Kidney epithelial cell (primary cell): ENCODE data around the gene SH3BP5L. TPM values are rescaled to one million over a fixed set of nuclear protein-coding genes. Genes with fewer than 3 reads are reported as not detected.

Source experiments
- DNase-seq: peaks from one replicate; pipeline ENCODE4 v3.0.0-alpha.2; 2010; ENCODE audit warnings: low read depth
- H3K27me3 ChIP-seq: 2 replicates; pipeline ENCODE4 v1.6.0; 2011; ENCODE audit warnings: low read length; ENCODE audit not compliant: control insufficient read depth, insufficient read depth
- H3K36me3 ChIP-seq: 2 replicates; pipeline ENCODE4 v1.5.1; 2011; ENCODE audit warnings: low read length; ENCODE audit not compliant: control insufficient read depth, insufficient read depth
- H3K4me3 ChIP-seq: 2 replicates; pipeline ENCODE4 v1.5.1; 2011; ENCODE audit warnings: low read depth, mild to moderate bottlenecking, control low read depth, low read length
- CTCF ChIP-seq: IDR thresholded peaks from 2 replicates; pipeline ENCODE4 v1.5.1; 2011; ENCODE audit warnings: mild to moderate bottlenecking, moderate library complexity, low read length, control low read depth, inconsistent platforms; ENCODE audit not compliant: insufficient read depth, poor library complexity, severe bottlenecking
- total RNA-seq: library from RNA; depleted of rRNA; stranded (reverse); fragments of >200 nt; gene quantifications from 2 replicates; pipeline ENCODE4 v1.2.3, GENCODE V29; 2015

Gene SH3BP5L
- total RNA-seq, 1 donor from 2014 or later, result 36.1 TPM

DNA sequence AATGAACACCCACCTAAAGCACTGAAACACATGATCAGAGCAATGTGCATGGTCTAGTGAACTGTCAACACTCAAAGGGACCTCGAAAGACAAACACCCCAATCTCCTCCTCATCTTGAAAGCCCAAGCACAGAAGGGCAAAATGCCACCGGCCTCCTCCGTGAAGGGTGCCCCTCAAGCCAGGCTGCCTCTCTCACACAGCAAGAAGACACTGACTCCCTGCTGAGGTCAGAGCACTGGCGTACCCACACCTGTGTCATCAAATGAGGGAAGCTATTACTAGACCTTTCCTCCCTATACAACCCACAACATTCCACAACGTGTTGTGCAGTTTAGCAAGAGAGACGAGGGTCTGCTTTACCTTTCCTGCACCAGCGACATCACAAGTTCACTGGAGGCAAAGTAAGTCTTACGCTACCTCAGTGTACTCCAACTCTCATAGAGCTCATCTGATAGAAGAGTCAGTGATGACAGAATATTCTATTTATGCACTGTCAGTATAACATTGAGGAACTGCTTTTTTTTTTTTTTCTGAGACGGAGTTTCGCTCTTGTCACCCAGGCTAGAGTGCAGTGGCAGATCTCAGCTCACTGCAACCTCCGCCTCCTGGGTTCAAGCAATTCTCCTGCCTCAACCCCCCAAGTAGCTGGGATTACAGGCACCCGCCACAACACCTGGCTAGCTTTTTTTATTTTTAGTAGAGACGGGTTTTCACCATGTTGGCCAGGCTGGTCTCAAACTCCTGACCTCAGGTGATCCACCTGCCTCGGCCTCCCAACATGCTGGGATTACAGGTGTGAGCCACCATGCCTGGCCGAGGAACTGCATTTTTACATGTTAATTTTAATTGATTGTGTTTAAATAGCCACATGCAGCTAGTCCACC, 3.3 kb downstream of the SH3BP5L start:
- Histone ChIP-seq H3K4me3 (no peak overlapping the region), H3K36me3 (no peaks in the 10 kb centered on the region), H3K27me3 (no peaks in the 10 kb centered on the region)
- no peak for DNase-seq
- no peak for TF ChIP-seq CTCF

DNA sequence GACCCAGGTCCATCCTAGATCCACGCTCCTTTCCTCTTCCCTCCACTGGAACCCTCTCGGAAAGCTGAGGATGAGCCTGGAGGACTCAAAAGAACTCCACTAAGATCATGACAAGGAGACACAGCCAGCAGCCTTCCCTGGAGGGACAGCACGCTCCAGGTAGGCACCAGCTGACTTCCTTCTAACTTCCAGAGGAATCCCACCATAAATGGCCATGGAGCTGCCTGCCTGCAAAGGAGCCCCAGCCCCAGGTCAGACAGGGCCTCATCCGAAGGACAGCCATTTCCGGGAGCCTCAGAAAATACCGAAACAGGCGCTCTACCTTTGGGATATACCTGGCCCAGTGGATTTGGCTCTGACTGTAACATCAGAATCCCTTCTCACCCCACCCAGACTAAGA, 4.1 kb downstream of the SH3BP5L start:
- Histone ChIP-seq H3K27me3 (no peaks in the 10 kb centered on the region), H3K36me3 (no peaks in the 10 kb centered on the region), H3K4me3 (no peak overlapping the region)
- TF ChIP-seq CTCF, result no peak
- DNase-seq, result no peak

GRCh38 chr1:248821101-248821500, 4.6 kb downstream of the SH3BP5L start:
- Histone ChIP-seq H3K27me3 (no peaks in the 10 kb centered on the region), H3K4me3 (no peak overlapping the region)

DNA sequence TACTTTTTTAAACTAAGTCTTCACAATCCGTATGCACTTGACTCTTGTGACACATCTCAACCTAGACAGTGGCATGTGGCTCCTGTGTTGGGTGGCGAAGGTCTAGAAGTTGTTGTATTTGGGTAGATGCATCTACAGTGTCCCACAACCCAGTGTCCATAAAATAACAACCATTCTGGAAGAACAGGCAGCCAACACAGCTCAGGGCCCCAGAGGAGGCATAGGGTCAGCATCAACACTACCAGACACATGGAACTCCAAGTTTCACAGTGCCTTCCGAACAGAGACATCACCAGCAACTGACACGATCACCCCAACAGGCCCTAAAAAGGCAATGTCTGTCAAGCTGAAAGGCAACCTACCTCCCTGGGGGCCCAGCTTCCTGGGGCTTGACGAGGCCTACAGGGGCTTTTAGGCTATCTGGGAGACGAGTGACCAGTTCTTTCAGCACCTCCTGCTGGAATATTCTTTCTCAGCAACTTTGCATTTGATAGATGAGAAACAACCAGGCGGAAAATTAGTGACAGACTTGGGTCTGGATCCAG, 5.6 kb downstream of the SH3BP5L start:
- no peaks in the 10 kb centered on the region for H3K36me3 ChIP-seq
- no peak for DNase-seq
- H3K27me3 ChIP-seq, result no peaks in the 10 kb centered on the region
- H3K4me3 ChIP-seq, result no peak overlapping the region
- TF ChIP-seq CTCF, result no peak

More at GRCh38 chr1:248821101-248821500, 4.6 kb downstream of the SH3BP5L start:
- TF ChIP-seq CTCF, result no peak
- DNase-seq, result peak; percentile 68
- H3K36me3 ChIP-seq, result no peaks in the 10 kb centered on the region

DNA sequence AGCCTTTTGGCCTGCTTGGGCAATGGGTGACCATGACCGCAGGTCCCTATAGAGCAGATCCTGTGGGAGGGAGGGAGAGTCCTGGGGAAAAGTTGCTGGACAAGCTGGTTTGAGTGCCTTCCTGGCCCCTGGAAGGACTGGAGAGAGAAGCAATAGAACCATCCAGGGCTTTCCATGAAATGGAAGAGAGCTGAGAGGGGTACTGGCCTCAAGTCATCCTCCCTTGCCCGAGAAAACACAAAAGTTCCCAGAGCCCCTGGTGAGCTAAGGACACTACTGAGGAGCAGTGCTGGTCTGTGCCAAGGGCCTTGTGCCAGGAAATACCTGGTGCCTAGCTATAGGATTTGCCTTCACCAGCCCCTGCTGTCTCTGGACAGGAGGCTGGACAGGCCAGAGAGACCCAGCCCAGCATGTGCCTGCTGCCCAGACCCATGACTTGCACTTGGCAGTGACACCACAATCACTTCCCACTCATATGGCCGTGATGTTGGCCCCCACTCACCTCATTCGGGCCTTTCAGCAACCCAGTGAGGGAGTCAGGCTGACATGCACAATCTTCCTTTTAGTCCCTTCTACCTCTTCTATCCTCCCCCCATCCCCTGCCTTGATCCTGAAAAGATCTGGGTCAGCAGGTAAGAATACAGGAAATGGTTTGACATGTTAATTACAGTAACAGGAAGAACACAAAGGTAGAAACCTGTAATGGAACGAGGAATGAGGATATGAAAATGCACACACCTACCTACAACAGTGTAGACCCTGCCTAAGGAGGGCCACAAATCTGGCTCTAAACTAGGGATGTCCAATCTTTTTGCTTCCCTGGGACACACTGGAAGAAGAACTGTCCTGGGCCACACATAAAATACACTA, 7.0 kb downstream of the SH3BP5L start:
- Histone ChIP-seq H3K4me3 (no peak overlapping the region), H3K36me3 (no peaks in the 10 kb centered on the region), H3K27me3 (no peaks in the 10 kb centered on the region)
- DNase-seq, result no peak
- TF ChIP-seq CTCF, result no peak
